ENCODE measurements around the gene SHFL. TPM values are rescaled to one million over a fixed set of nuclear protein-coding genes. Genes with fewer than 3 reads are reported as not detected.

SHFL gene
- total and polyA plus RNA-seq, 2 of the 8 experiments (the other 6 are each of a cell fraction or from before 2014, with no cell fraction given): 25.3 to 37.1 TPM

GRCh38 chr19:10104130-10104513 lies 18.0 kb downstream of the SHFL start (continued):
- TF ChIP-seq RXRA (IDR thresholded peaks at IDR 0.05; ENCODE audit: insufficient read depth, low read depth, low read length) (no peak), CTBP2 (IDR thresholded peaks at IDR 0.05; ENCODE audit: borderline replicate concordance, insufficient read depth, insufficient read length, low read length) (no peak), TAF1 (IDR thresholded peaks at IDR 0.05; ENCODE audit: low read depth, low read length) (no peak), NRF1 (IDR thresholded peaks at IDR 0.05; ENCODE audit: low read depth, low read length) (no peak)
